HG02623 (cell line): Measurements from ENCODE around the gene KRT34.
"Not testable (repeated sequence)": the region's sequence is repeated elsewhere in the genome, so short reads cannot be mapped to it uniquely, and the experiment has no call there.

Experiments used
- ATAC-seq: cut with Tn5 transposase; IDR thresholded peaks from one replicate; pipeline ENCODE4 v1.9.1; 2021; ENCODE audit warnings: moderate library complexity; ENCODE audit not compliant: unreplicated experiment

KRT34 gene

GRCh38 chr17:41404024-41404671, 22.0 kb upstream of the KRT34 start:
- no peak for ATAC-seq

- no peak for ATAC-seq
Observed at GRCh38 chr17:41403404-41404023, 21.4 kb upstream of the KRT34 start.

GRCh38 chr17:41402161-41402560, 20.1 kb upstream of the KRT34 start:
- ATAC-seq = no peak

GRCh38 chr17:41396996-41397660, 15.0 kb upstream of the KRT34 start, which contains the start of gene KRT31:
KRT31 (minus strand) TSS chr17:41397608; CDS start chr17:41397539, 69 bp downstream.
- no peak for ATAC-seq

- no peak for ATAC-seq
Observed at GRCh38 chr17:41396340-41396739, 14.2 kb upstream of the KRT34 start.

GRCh38 chr17:41395611-41396010, 13.5 kb upstream of the KRT34 start:
- ATAC-seq = no peak

- not testable (repeated sequence) for ATAC-seq
Observed at GRCh38 chr17:41395044-41395443, 12.9 kb upstream of the KRT34 start.

- no peak for ATAC-seq
Observed at GRCh38 chr17:41394254-41394996, 12.3 kb upstream of the KRT34 start.

GRCh38 chr17:41393826-41394225, 11.7 kb upstream of the KRT34 start:
- no peak for ATAC-seq

GRCh38 chr17:41393294-41393693, 11.2 kb upstream of the KRT34 start:
- ATAC-seq = no peak

GRCh38 chr17:41392278-41392677, 10.2 kb upstream of the KRT34 start:
- no peak for ATAC-seq

- no peak for ATAC-seq
Observed at GRCh38 chr17:41391535-41391934, 9.4 kb upstream of the KRT34 start.

- no peak for ATAC-seq
Observed at GRCh38 chr17:41390411-41390938, 8.4 kb upstream of the KRT34 start.

- no peak for ATAC-seq
Observed at GRCh38 chr17:41387670-41388069, 5.6 kb upstream of the KRT34 start.

- ATAC-seq = no peak
Observed at GRCh38 chr17:41386227-41386626, 4.1 kb upstream of the KRT34 start.

- no peak for ATAC-seq
Observed at GRCh38 chr17:41383690-41384089, 1.6 kb upstream of the KRT34 start.

GRCh38 chr17:41382394-41382793, 288 bp upstream of the KRT34 start:
- ATAC-seq = no peak

- not testable (repeated sequence) for ATAC-seq
Observed at GRCh38 chr17:41380091-41380490, 2.0 kb downstream of the KRT34 start.

GRCh38 chr17:41377546-41377945, 4.6 kb downstream of the KRT34 start:
- no peak for ATAC-seq

GRCh38 chr17:41369713-41370112, 12.4 kb downstream of the KRT34 start, which contains the start of gene KRT33B:
KRT33B (minus strand) TSS chr17:41369813; CDS start chr17:41369750, 63 bp downstream.
- no peak for ATAC-seq

GRCh38 chr17:41369023-41369422, 13.1 kb downstream of the KRT34 start:
- ATAC-seq = no peak
